Sigmoid colon (tissue), 4 donors: Measurements from ENCODE around the gene LRP1.

Experiments used
- CTCF ChIP-seq, 4 experiments: fragments of 450-650 bp in 3 of 4; fragments of 200-600 bp in 1 of 4; IDR thresholded peaks; one replicate each; pipeline ENCODE4 v1.5.1; 2016 to 2019; ENCODE audit warnings: antibody characterized with exemption in 4 of 4, mild to moderate bottlenecking in 3 of 4, moderate library complexity in 2 of 4
- POLR2AphosphoS5 ChIP-seq, 4 donors: sonication (generic); formaldehyde crosslinking; IDR thresholded peaks; one replicate each; pipeline ENCODE4 v1.6.1; 2017; ENCODE audit warnings: antibody characterized with exemption in 4 of 4

- TF ChIP-seq POLR2AphosphoS5 (IDR thresholded peaks at IDR 0.05): no peak
- no peak for TF ChIP-seq CTCF (IDR thresholded peaks at IDR 0.05)
Observed at GRCh38 chr12:57240926-57241401, 112.7 kb downstream of the LRP1 start.
